Measurements from ENCODE around the gene RHOG. TPM values are rescaled to one million over a fixed set of nuclear protein-coding genes. Genes with fewer than 3 reads are reported as not detected.

Gene RHOG
- total RNA-seq: 10 to 100 TPM; 31.1 to 33.3 TPM
- long read RNA-seq, transcript RHOG-201 (2 exons, 1,319 nt): major isoform, 20 of 23 reads
- long read RNA-seq, partial matches to known transcripts: 3 of 23 reads
- long read RNA-seq, other reads (novel, unspliced or antisense): 0 of 23 reads

DNA sequence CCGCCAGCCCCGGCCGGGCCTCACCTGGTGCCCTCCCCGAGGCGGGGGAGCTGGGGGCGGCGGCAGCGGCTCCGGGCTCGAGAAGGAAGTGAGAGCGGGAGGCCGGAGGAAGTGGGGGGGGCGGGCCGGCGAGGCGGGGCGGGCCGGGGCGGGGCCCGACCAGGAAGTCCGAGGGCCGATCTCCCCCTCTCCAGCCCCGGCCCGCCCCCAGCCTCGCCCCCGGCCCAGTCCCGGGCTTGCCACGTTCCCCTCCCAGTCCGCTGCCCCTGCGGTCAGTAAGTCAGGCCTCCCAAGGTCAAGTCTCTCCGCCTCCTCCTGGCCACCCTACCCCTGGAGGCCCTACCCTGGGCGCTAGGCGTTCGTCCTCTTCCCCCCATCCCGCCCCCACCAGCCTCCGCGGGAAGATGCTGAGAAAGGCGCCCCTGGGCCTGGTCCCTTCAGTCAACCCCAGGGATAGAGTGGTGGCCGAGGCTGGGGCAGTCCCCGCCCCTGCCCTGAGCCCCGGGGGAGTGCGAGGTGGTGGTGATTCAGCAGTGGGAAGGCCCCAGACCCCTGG lies at the start of gene RHOG:
TSS of gene RHOG (minus strand) at position 90 of the 556 bp plus-strand sequence. CDS start 12,821 bp downstream, outside the sequence.
- intact Hi-C loops (cut with DNase I): no loop called here

DNA sequence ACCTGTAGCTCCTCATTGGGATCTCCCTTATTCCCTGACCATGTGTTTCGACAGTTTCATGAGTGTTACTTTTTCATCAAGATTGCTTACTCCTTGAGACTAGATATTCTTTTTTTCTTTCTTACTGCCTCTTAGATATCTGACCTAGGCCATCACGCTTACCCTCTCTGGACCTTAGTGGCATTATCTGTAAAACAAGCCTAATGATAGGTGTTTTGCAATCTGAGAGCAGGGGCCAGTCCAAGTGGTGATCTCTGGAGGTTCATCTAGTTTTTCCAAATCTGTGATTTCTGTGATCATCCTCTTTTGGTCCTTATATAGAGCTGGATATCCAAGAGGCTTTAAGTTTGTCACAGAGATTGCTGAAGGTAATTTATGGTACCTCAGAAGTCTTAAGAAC lies 49.3 kb upstream of the RHOG start:
- intact Hi-C loops (cut with DNase I): no loop called here
- DNase-seq (no peak), ATAC-seq (no peak)

More for the DNA sequence above, at the start of gene RHOG:
- ATAC-seq (peak; percentile 88 to 89), DNase-seq (peak; percentile 88)

GRCh38 chr11:3888876-3889275 lies 48.1 kb upstream of the RHOG start:
- intact Hi-C loops (cut with DNase I): no loop called here
- no peak for DNase-seq
- no peak for ATAC-seq

GRCh38 chr11:3886985-3887384 lies 46.2 kb upstream of the RHOG start:
- intact Hi-C loops (cut with DNase I): no loop called here
- no peak for ATAC-seq
- DNase-seq: no peak

DNA sequence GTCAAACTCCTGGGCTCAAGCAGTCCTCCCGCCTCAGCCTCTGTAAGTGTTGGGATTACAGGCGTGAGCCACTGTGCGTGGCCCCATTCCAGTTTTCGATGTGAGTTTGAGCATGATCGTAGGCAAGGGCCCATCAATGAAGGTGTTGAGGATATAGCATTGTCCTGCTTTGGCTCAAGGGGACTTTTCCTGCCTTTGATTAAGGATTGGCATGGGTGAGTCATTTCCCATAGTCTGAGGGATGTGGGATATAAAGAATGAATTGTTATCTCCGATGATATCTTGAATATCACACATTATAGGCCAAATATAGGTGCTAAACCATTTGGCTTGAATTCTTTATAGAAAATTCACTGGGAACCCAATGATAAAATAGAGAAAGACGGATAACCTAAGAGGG lies 45.1 kb upstream of the RHOG start:
- intact Hi-C loops (cut with DNase I): no loop called here
- DNase-seq (no peak), ATAC-seq (no peak)

GRCh38 chr11:3882655-3883054 lies 41.9 kb upstream of the RHOG start:
- intact Hi-C loops (cut with DNase I): no loop called here
- no peak for ATAC-seq
- DNase-seq: no peak

- no peak for ATAC-seq
- no peak for DNase-seq
- intact Hi-C loops (cut with DNase I): no loop called here
Observed at GRCh38 chr11:3880724-3881123, 40.0 kb upstream of the RHOG start.

DNA sequence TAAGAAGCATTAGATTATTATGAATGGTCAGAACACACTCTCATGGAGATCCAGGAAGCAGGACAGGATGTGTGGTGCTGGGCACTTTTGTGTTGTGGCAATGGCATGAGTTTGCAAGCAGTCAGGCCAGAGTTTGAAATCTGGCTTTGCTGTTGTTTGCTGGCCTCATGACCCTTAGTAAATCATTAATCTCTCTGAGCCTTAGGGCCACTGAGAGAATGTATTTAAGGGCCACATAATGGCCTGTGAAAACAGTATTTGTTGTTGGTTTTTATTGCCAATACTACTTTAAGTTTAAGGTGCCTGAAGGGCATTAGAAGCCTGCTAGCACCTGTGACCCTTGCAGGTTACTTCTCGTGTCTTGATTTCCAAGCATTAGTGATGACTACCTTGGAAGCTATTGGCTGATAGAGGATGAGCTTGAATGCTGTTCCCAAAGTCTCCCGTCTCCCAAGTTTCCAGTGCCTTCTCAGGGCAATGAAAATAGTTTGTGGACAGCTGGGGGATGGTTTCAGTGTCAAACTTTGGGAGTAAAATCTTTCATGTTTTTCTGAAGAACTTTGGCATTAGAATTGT lies 39.3 kb upstream of the RHOG start:
- intact Hi-C loops (cut with DNase I): no loop called here
- DNase-seq: no peak
- no peak for ATAC-seq

DNA sequence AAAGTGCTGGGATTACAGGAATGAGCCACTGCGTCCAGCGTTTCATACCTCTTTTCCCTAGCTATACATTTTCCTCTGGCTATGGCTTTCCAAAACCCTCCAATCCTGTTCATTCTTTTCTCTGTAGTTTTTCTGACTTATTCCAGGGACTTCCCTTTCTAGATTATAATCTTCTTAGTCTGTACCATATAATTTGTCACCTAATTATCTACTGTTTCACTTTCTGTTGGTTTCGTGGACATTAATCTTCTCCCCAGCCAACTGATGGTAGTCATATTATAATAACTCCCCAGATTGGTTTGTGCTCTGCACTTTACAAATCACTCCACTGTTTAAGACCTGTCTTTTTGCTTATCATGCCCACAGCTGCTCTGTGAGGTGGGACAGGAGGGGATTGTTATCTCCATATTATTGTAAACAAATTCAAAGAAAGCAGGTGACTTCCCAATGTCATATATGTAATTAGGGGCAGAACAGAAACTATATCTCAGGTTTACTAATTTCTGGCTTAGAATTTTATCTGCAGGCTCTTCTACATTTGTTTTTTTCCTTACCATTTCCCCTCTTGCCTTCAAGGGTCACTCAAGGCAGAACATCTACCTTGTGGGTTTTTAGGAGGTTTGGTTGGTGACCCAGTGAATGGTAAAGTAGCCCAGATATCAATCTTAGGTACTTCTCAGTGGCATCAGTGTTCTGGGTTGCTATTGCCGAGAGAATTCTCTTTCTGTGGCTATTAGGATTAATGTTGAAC lies 38.6 kb upstream of the RHOG start:
- intact Hi-C loops (cut with DNase I): no loop called here
- ATAC-seq: no peak
- DNase-seq: no peak

GRCh38 chr11:3878258-3878584 lies 37.5 kb upstream of the RHOG start:
- intact Hi-C loops (cut with DNase I): no loop called here
- ATAC-seq (no peak), DNase-seq (no peak)

- intact Hi-C loops (cut with DNase I): no loop called here
- DNase-seq (no peak), ATAC-seq (no peak)
Observed at GRCh38 chr11:3877364-3878257, 36.9 kb upstream of the RHOG start.

DNA sequence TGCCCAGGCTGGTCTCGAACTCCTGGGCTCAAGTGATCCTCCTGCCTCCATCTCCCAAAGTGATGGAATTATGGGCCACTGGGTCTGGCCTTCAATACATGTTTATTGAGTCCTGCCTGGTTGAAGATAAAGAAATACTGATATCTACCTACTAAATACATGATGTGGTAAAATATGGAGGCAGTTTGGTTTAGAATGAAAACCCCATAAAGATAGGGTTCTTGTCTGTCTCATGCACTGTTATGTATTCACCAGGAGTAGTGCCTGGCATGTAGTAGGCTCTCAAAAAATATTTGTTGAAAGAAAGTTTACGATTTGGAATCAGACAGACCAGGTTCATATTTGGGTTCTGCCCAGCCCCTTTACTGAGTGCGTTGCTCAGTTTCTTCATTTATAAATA lies 35.9 kb upstream of the RHOG start:
- ATAC-seq (no peak), DNase-seq (no peak)
- intact Hi-C loops (cut with DNase I): no loop called here

- ATAC-seq (no peak), DNase-seq (no peak)
- intact Hi-C loops (cut with DNase I): no loop called here
Observed at GRCh38 chr11:3873712-3874349, 33.1 kb upstream of the RHOG start.

DNA sequence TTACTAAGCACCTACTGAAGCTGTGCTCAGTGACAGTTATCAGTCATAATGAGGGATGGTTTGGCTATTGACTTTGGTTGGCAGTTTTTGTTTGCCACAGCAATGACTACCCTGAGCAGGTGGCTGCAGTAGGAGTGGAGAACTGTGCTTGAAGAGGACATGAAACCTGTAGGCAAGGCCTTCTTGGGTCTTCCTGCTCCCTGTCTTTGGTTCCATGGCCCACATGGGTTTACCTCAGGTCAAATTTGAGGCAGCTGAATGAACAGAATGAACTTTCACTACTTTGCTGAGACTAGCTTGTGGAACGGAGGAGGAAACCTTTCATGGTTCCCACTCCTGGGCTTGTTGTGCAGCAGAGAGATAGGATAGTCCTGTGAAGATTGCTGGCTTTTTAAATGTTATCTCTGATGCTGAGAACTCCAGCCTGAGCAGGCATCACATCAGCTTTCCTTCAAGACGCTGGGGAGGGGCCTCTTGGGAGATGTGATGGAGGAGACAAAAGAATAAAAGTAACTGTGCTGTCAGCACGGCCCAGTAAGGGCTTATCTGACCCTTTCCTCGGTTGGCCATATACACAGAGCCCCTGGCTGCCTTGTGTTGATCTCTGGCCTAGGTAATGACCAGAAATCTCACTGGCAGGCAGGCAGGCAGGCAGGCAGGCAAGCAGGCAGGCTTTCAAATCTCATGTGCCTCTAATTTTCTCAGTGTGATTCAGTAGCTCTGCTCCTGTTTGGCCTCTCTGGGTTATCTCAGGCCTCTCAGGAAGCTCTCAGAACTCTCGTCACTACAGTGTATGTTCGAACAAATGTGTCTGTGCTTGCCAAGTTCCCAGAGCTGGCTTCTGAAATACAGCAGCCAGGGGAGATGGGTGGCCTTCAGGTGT lies 26.7 kb upstream of the RHOG start:
- intact Hi-C loops (cut with DNase I): loop anchor here in 1 of 2 donors (5.0 kb wide), 1 partner anchor 80 kb away; no protein-coding TSS in a partner anchor
- DNase-seq (peak; percentile 48), ATAC-seq (peak; percentile 88 to 91)

- intact Hi-C loops (cut with DNase I): loop anchor here in 1 of 2 donors (5.0 kb wide), 1 partner anchor 80 kb away; no protein-coding TSS in a partner anchor
- ATAC-seq (no peak), DNase-seq (no peak)
Observed at GRCh38 chr11:3866836-3867208, 26.1 kb upstream of the RHOG start.

GRCh38 chr11:3866206-3866605 lies 25.4 kb upstream of the RHOG start:
- intact Hi-C loops (cut with DNase I): loop anchor here in 1 of 2 donors (5.0 kb wide), 1 partner anchor 81 kb away; no protein-coding TSS in a partner anchor
- peak in 1 of 2 donors; percentile 65 for ATAC-seq
- peak; percentile 52 for DNase-seq

GRCh38 chr11:3865388-3866193 lies 24.8 kb upstream of the RHOG start:
- no peak for DNase-seq
- intact Hi-C loops (cut with DNase I): loop anchor here in 1 of 2 donors (5.0 kb wide), 1 partner anchor 82 kb away; no protein-coding TSS in a partner anchor
- ATAC-seq: peak in 1 of 2 donors; percentile 8
